ENCODE measurements around the gene ABCA7. TPM values are rescaled to one million over a fixed set of nuclear protein-coding genes. Genes with fewer than 3 reads are reported as not detected.
A peak's percentile ranks its signal among the peaks of the same experiment; 100 is the strongest.

ABCA7 gene
- total and polyA plus RNA-seq, 2 of the 13 experiments (the other 11 are each of a cell fraction or from before 2014, with no cell fraction given): 4.4 to 32.4 TPM

DNA sequence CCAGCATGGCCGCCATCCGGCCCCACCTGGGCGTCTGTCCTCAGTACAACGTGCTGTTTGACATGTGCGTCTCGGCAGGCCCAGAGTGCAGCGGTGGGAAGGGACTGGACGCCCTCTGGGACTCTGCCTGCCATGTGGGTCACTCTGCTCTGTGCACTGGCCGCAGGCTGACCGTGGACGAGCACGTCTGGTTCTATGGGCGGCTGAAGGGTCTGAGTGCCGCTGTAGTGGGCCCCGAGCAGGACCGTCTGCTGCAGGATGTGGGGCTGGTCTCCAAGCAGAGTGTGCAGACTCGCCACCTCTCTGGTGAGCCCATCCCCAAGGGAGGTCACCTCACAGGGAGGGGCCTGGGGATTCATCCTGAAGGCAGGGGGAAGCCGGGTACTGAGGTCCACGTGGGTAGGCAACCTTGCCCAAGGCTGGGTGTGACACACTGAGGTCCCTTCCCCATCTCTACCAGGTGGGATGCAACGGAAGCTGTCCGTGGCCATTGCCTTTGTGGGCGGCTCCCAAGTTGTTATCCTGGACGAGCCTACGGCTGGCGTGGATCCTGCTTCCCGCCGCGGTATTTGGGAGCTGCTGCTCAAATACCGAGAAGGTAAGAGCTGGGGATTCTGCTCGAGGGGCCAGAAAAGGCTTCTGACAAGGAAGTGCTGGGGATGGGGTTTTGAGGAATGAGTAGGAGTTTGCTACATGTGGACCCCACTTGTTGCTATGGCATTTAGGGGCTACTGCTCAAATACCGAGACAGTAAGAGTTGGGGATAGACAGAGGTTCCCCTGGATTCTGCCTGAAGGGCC, 11.3 kb downstream of the ABCA7 start (continued):
- TF ChIP-seq, protein P1, sequence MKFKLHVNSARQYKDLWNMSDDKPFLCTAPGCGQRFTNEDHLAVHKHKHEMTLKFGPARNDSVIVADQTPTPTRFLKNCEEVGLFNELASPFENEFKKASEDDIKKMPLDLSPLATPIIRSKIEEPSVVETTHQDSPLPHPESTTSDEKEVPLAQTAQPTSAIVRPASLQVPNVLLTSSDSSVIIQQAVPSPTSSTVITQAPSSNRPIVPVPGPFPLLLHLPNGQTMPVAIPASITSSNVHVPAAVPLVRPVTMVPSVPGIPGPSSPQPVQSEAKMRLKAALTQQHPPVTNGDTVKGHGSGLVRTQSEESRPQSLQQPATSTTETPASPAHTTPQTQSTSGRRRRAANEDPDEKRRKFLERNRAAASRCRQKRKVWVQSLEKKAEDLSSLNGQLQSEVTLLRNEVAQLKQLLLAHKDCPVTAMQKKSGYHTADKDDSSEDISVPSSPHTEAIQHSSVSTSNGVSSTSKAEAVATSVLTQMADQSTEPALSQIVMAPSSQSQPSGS (CRISPR knock-in tag; IDR thresholded peaks at IDR 0.05): no peak
- TF ChIP-seq ZBTB3 (CRISPR knock-in tag; IDR thresholded peaks at IDR 0.05; ENCODE audit: borderline replicate concordance, low read depth) (no peak), RORA (CRISPR knock-in tag; IDR thresholded peaks at IDR 0.05) (no peak), RARA (CRISPR knock-in tag; IDR thresholded peaks at IDR 0.05) (peak; percentile 56; the same call in 1 of the 2 replicates), ZNF225 (CRISPR knock-in tag; IDR thresholded peaks at IDR 0.05) (peak; percentile 79; the same call in 1 of the 2 replicates), STAT5B (CRISPR knock-in tag; IDR thresholded peaks at IDR 0.05) (0 out of 2 replicates have a peak, but pooled peaks have one; percentile 35), CCAR2 (optimal IDR thresholded peaks at IDR 0.05; ENCODE audit: low read depth, low read length) (no peak), ZNF75D (CRISPR knock-in tag; IDR thresholded peaks at IDR 0.05; ENCODE audit: borderline replicate concordance) (no peak), DMAP1 (CRISPR knock-in tag; IDR thresholded peaks at IDR 0.05) (peak; percentile 77; the same call in 1 of the 2 replicates), SRSF4 (IDR thresholded peaks at IDR 0.05; ENCODE audit: low read depth, low read length, poor library complexity, severe bottlenecking) (no peak), HNRNPK (IDR thresholded peaks at IDR 0.05; ENCODE audit: low read depth, low read length, poor library complexity, severe bottlenecking) (no peak), ESRRA (CRISPR knock-in tag; IDR thresholded peaks at IDR 0.05; ENCODE audit: low read depth) (peak; percentile 77; the same call in 1 of the 2 replicates), ZNF260 (CRISPR knock-in tag; IDR thresholded peaks at IDR 0.05; ENCODE audit: borderline replicate concordance, low read depth) (no peak)
- TF ChIP-seq, protein P2, sequence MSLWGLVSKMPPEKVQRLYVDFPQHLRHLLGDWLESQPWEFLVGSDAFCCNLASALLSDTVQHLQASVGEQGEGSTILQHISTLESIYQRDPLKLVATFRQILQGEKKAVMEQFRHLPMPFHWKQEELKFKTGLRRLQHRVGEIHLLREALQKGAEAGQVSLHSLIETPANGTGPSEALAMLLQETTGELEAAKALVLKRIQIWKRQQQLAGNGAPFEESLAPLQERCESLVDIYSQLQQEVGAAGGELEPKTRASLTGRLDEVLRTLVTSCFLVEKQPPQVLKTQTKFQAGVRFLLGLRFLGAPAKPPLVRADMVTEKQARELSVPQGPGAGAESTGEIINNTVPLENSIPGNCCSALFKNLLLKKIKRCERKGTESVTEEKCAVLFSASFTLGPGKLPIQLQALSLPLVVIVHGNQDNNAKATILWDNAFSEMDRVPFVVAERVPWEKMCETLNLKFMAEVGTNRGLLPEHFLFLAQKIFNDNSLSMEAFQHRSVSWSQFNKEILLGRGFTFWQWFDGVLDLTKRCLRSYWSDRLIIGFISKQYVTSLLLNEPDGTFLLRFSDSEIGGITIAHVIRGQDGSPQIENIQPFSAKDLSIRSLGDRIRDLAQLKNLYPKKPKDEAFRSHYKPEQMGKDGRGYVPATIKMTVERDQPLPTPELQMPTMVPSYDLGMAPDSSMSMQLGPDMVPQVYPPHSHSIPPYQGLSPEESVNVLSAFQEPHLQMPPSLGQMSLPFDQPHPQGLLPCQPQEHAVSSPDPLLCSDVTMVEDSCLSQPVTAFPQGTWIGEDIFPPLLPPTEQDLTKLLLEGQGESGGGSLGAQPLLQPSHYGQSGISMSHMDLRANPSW (CRISPR knock-in tag; IDR thresholded peaks at IDR 0.05; ENCODE audit: borderline replicate concordance): no peak
- TF ChIP-seq, protein P3, sequence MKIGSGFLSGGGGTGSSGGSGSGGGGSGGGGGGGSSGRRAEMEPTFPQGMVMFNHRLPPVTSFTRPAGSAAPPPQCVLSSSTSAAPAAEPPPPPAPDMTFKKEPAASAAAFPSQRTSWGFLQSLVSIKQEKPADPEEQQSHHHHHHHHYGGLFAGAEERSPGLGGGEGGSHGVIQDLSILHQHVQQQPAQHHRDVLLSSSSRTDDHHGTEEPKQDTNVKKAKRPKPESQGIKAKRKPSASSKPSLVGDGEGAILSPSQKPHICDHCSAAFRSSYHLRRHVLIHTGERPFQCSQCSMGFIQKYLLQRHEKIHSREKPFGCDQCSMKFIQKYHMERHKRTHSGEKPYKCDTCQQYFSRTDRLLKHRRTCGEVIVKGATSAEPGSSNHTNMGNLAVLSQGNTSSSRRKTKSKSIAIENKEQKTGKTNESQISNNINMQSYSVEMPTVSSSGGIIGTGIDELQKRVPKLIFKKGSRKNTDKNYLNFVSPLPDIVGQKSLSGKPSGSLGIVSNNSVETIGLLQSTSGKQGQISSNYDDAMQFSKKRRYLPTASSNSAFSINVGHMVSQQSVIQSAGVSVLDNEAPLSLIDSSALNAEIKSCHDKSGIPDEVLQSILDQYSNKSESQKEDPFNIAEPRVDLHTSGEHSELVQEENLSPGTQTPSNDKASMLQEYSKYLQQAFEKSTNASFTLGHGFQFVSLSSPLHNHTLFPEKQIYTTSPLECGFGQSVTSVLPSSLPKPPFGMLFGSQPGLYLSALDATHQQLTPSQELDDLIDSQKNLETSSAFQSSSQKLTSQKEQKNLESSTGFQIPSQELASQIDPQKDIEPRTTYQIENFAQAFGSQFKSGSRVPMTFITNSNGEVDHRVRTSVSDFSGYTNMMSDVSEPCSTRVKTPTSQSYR (CRISPR knock-in tag; IDR thresholded peaks at IDR 0.05; ENCODE audit: borderline replicate concordance): peak; percentile 27; the same call in 1 of the 2 replicates
- TF ChIP-seq, protein P4, sequence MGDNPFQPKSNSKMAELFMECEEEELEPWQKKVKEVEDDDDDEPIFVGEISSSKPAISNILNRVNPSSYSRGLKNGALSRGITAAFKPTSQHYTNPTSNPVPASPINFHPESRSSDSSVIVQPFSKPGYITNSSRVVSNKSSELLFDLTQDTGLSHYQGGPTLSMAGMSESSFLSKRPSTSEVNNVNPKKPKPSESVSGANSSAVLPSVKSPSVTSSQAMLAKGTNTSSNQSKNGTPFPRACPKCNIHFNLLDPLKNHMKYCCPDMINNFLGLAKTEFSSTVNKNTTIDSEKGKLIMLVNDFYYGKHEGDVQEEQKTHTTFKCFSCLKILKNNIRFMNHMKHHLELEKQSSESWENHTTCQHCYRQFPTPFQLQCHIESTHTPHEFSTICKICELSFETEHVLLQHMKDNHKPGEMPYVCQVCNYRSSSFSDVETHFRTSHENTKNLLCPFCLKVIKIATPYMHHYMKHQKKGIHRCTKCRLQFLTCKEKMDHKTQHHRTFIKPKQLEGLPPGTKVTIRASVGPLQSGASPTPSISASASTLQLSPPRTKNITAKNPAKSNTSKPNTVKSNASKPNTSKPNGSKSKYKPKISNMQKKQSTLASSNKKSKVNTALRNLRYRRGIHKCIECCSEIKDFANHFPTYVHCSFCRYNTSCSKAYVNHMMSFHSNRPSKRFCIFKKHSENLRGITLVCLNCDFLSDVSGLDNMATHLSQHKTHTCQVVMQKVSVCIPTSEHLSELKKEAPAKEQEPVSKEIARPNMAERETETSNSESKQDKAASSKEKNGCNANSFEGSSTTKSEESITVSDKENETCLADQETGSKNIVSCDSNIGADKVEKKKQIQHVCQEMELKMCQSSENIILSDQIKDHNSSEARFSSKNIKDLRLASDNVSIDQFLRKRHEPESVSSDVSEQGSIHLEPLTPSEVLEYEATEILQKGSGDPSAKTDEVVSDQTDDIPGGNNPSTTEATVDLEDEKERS (CRISPR knock-in tag; IDR thresholded peaks at IDR 0.05): peak; percentile 93

Data from HepG2 (cell line).